ENCODE measurements around the gene LYRM1.
"Not testable (repeated sequence)": the region's sequence is repeated elsewhere in the genome, so short reads cannot be mapped to it uniquely, and the experiment has no call there.

The LYRM1 gene

GRCh38 chr16:20929676-20930364 is 29.2 kb downstream of the LYRM1 start:
- DNase-seq; intact Hi-C loops (cut with DNase I): not testable (repeated sequence)

GRCh38 chr16:20930365-20930690 is 29.8 kb downstream of the LYRM1 start:
- DNase-seq = no peak
- intact Hi-C loops (cut with DNase I) = no loop called here

GRCh38 chr16:20931066-20931600 is 30.6 kb downstream of the LYRM1 start:
- intact Hi-C loops (cut with DNase I) = no loop called here
- DNase-seq = no peak

GRCh38 chr16:20933589-20933988 is 33.0 kb downstream of the LYRM1 start:
- intact Hi-C loops (cut with DNase I) = no loop called here
- no peak for DNase-seq

GRCh38 chr16:20937736-20938135 is 37.2 kb downstream of the LYRM1 start:
- intact Hi-C loops (cut with DNase I) = no loop called here
- no peak for DNase-seq

- no peak for DNase-seq
- intact Hi-C loops (cut with DNase I) = no loop called here
These were observed 37.9 kb downstream of the LYRM1 start for GRCh38 chr16:20938426-20938825.

- DNase-seq = no peak
- intact Hi-C loops (cut with DNase I) = no loop called here
These were observed 39.0 kb downstream of the LYRM1 start for GRCh38 chr16:20939611-20940010.

GRCh38 chr16:20940871-20941635 is 40.5 kb downstream of the LYRM1 start:
- no peak for DNase-seq
- intact Hi-C loops (cut with DNase I) = no loop called here

GRCh38 chr16:20941636-20941926 is 41.0 kb downstream of the LYRM1 start:
- intact Hi-C loops (cut with DNase I) = no loop called here

GRCh38 chr16:20942256-20942655 is 41.7 kb downstream of the LYRM1 start:
- DNase-seq = no peak
- intact Hi-C loops (cut with DNase I) = no loop called here

More at GRCh38 chr16:20941636-20941926, 41.0 kb downstream of the LYRM1 start:
- no peak for DNase-seq

- DNase-seq = no peak
- intact Hi-C loops (cut with DNase I) = no loop called here
These were observed 44.4 kb downstream of the LYRM1 start for GRCh38 chr16:20944861-20945574.

GRCh38 chr16:20945575-20945875 is 45.0 kb downstream of the LYRM1 start:
- intact Hi-C loops (cut with DNase I); DNase-seq: not testable (repeated sequence)

GRCh38 chr16:20946015-20946629 is 45.6 kb downstream of the LYRM1 start:
- intact Hi-C loops (cut with DNase I) = no loop called here
- DNase-seq = no peak

GRCh38 chr16:20948444-20948843 is 47.9 kb downstream of the LYRM1 start:
- no peak for DNase-seq
- intact Hi-C loops (cut with DNase I) = no loop called here

- DNase-seq = no peak
- intact Hi-C loops (cut with DNase I) = no loop called here
These were observed 49.1 kb downstream of the LYRM1 start for GRCh38 chr16:20949660-20950059.

- intact Hi-C loops (cut with DNase I) = no loop called here
- DNase-seq = no peak
These were observed 49.7 kb downstream of the LYRM1 start for GRCh38 chr16:20950294-20950693.

- DNase-seq = no peak
- intact Hi-C loops (cut with DNase I) = no loop called here
These were observed 51.8 kb downstream of the LYRM1 start for GRCh38 chr16:20952139-20952920.

GRCh38 chr16:20954574-20954973 is 54.0 kb downstream of the LYRM1 start:
- intact Hi-C loops (cut with DNase I) = no loop called here
- no peak for DNase-seq

- intact Hi-C loops (cut with DNase I) = no loop called here
- no peak for DNase-seq
These were observed 55.7 kb downstream of the LYRM1 start for GRCh38 chr16:20956319-20956718.

GRCh38 chr16:20957153-20957552 is 56.6 kb downstream of the LYRM1 start:
- intact Hi-C loops (cut with DNase I) = no loop called here
- no peak for DNase-seq

GRCh38 chr16:20960899-20961298 is 60.3 kb downstream of the LYRM1 start:
- DNase-seq = no peak
- intact Hi-C loops (cut with DNase I) = no loop called here

Measured in posterior cingulate gyrus (tissue), 11 donors.